IMR-90 (cell line): Measurements from ENCODE around the gene TRIM25. TPM values are rescaled to one million over a fixed set of nuclear protein-coding genes. Genes with fewer than 3 reads are reported as not detected.

ENCODE experiments used
- ATAC-seq: fragments of 200-7000 bp; cut with Tn5 transposase; 2 replicates; pipeline ENCODE4 v1.9.1; 2020; ENCODE audit warnings: low read depth, mild to moderate bottlenecking, moderate library complexity
- BruUV-seq: library from RNA; stranded (reverse); fragments of 400-500 nt; replicated peaks from 2 replicates; lab custom pipeline; 2021; lab: Mats Ljungman, UMichigan
- CTCF ChIA-PET: fragments of 300-600 bp; formaldehyde crosslinking; extraction: SDS; loops from one replicate; lab custom pipeline; 2021; ENCODE audit warnings: antibody characterized with exemption; lab: Yijun Ruan, JAX
- POLR2A ChIA-PET: fragments of 300-600 bp; sonication (Branson Sonifier 250); formaldehyde crosslinking; loops from one replicate; lab custom pipeline; 2022; ENCODE audit warnings: antibody characterized with exemption; ENCODE audit not compliant: unreplicated experiment; lab: Charles Lee
- DNase-seq: peaks from one replicate; pipeline ENCODE4 v3.0.0; 2013
- H2AFZ ChIP-seq: replicated peaks from 2 replicates; pipeline ENCODE3; 2013; ENCODE audit warnings: low read length, mild to moderate bottlenecking; ENCODE audit not compliant: poor library complexity
- H2AK5ac ChIP-seq: 2 replicates; pipeline ENCODE4 v1.6.1; 2013; ENCODE audit warnings: low read depth, low read length, inconsistent platforms
- H2AK9ac ChIP-seq: replicated peaks from 2 replicates; pipeline ENCODE3; 2013; ENCODE audit warnings: mild to moderate bottlenecking, low read depth, low read length, moderate library complexity; ENCODE audit not compliant: poor library complexity
- H2BK120ac ChIP-seq: 2 replicates; pipeline ENCODE4 v1.6.1; 2013; ENCODE audit warnings: low read depth, low read length, inconsistent platforms
- H2BK15ac ChIP-seq: 3 replicates; pipeline ENCODE4 v1.6.1; 2013; ENCODE audit warnings: low read depth, low read length, inconsistent platforms
- H2BK20ac ChIP-seq: 2 replicates; pipeline ENCODE4 v1.6.1; 2013; ENCODE audit warnings: low read depth, mild to moderate bottlenecking, inconsistent platforms, low read length, moderate library complexity
- H2BK5ac ChIP-seq: 2 replicates; pipeline ENCODE4 v1.6.1; 2013; ENCODE audit warnings: mild to moderate bottlenecking, low read depth, low read length, inconsistent platforms; ENCODE audit not compliant: poor library complexity, severe bottlenecking
- H3K14ac ChIP-seq: replicated peaks from 2 replicates; pipeline ENCODE4 v1.6.1; 2013; ENCODE audit warnings: low read depth, low read length, inconsistent platforms
- H3K18ac ChIP-seq: 2 replicates; pipeline ENCODE4 v1.6.1; 2013; ENCODE audit warnings: low read depth, low read length, control low read depth
- H3K23ac ChIP-seq: 2 replicates; pipeline ENCODE4 v1.6.1; 2013; ENCODE audit warnings: low read depth, low read length, inconsistent platforms
- H3K27ac ChIP-seq: 2 replicates; pipeline ENCODE4 v1.5.1; 2013; ENCODE audit warnings: mild to moderate bottlenecking, control low read depth, low read length; ENCODE audit not compliant: insufficient read depth
- H3K27me3 ChIP-seq: 2 replicates; pipeline ENCODE4 v1.6.1; 2013; ENCODE audit warnings: low read length; ENCODE audit not compliant: control insufficient read depth, insufficient read depth
- H3K36me3 ChIP-seq: 2 replicates; pipeline ENCODE4 v1.6.1; 2013; ENCODE audit warnings: low read length, mixed read lengths; ENCODE audit not compliant: control insufficient read depth, insufficient read depth
- H3K4ac ChIP-seq: 2 replicates; pipeline ENCODE4 v1.6.1; 2013; ENCODE audit warnings: low read depth, low read length, inconsistent platforms
- H3K4me1 ChIP-seq: 2 replicates; pipeline ENCODE4 v1.6.1; 2013; ENCODE audit warnings: low read length, mixed read lengths; ENCODE audit not compliant: control insufficient read depth, insufficient read depth
- H3K4me2 ChIP-seq: 2 replicates; pipeline ENCODE4 v1.6.1; 2013; ENCODE audit warnings: low read depth, mild to moderate bottlenecking, control low read depth, low read length, moderate library complexity
- H3K4me3 ChIP-seq: 2 replicates; pipeline ENCODE4 v1.5.1; 2013; ENCODE audit warnings: low read depth, mild to moderate bottlenecking, control low read depth, low read length, moderate library complexity; ENCODE audit not compliant: insufficient read depth
- H3K56ac ChIP-seq: 2 replicates; pipeline ENCODE4 v1.6.1; 2013; ENCODE audit warnings: low read length, inconsistent platforms; ENCODE audit not compliant: insufficient read depth; ENCODE audit errors: extremely low read depth
- H3K79me1 ChIP-seq, 2 experiments: 2 replicates each; pipeline ENCODE4 v1.6.1; 2013; ENCODE audit warnings: low read length in 2 of 2, inconsistent platforms in 1 of 2, low read depth in 1 of 2
- H3K9ac ChIP-seq: 2 replicates; pipeline ENCODE4 v1.6.1; 2013; ENCODE audit warnings: low read depth, low read length, control low read depth
- H3K9me1 ChIP-seq: 2 replicates; pipeline ENCODE4 v1.6.1; 2013; ENCODE audit warnings: low read length, inconsistent platforms; ENCODE audit not compliant: insufficient read depth
- H3K9me3 ChIP-seq: 2 replicates; pipeline ENCODE4 v1.6.1; 2013; ENCODE audit warnings: low read length; ENCODE audit not compliant: control insufficient read depth, insufficient read depth
- H4K20me1 ChIP-seq: 2 replicates; pipeline ENCODE4 v1.6.1; 2013; ENCODE audit warnings: low read length, inconsistent platforms; ENCODE audit not compliant: insufficient read depth
- H4K5ac ChIP-seq: 2 replicates; pipeline ENCODE4 v1.6.1; 2013; ENCODE audit warnings: mild to moderate bottlenecking, low read depth, low read length, control low read depth
- H4K8ac ChIP-seq, 2 experiments: 2 replicates each; pipeline ENCODE4 v1.6.1; 2013; ENCODE audit warnings: low read depth in 2 of 2, low read length in 2 of 2, control low read depth in 1 of 2, inconsistent platforms in 1 of 2
- H4K91ac ChIP-seq: 2 replicates; pipeline ENCODE4 v1.6.1; 2013; ENCODE audit warnings: low read depth, low read length, inconsistent platforms; ENCODE audit not compliant: insufficient read depth
- CEBPB ChIP-seq: IDR thresholded peaks from 2 replicates; pipeline ENCODE4 v1.6.1; 2012; ENCODE audit warnings: low read depth, low read length, improper control_type of control experiment
- WGBS, 2 experiments: methylation state at CpG; one replicate each; pipeline versions ENCODE4 v1.1.5 to v1.1.7; 2013; ENCODE audit warnings: missing lambda C conversion rate in 2 of 2; ENCODE audit not compliant: insufficient read length in 1 of 2; ENCODE audit errors: extremely low coverage in 2 of 2; 5-methylcytosine and 5-hydroxymethylcytosine counted together
- dilution Hi-C: fragments of 300-500 bp; cut with HindIII; formaldehyde crosslinking; loops from one replicate; pipeline ENCODE4 v1.14.3; 2018; ENCODE audit warnings: low sequenced_read_pairs; ENCODE audit not compliant: unreplicated experiment
- in situ Hi-C: fragments of 300-500 bp; cut with MboI; formaldehyde crosslinking; loops from 3 replicates; pipeline ENCODE4 v1.14.3; 2019; ENCODE audit warnings: low sequenced_read_pairs, inconsistent platforms, mixed read lengths
- intact Hi-C: fragments of 100-400 bp; cut with micrococcal nuclease; formaldehyde crosslinking; loops from 2 replicates; pipeline ENCODE4 v1.10.0; 2022
- polyA plus RNA-seq, 3 experiments: library from polyadenylated mRNA; depleted of rRNA; stranded (reverse); fragments of >200 nt; gene quantifications; 2 replicates each; pipeline ENCODE4 v1.2.3, GENCODE V29; 2012; ENCODE audit warnings: low replicate concordance in 1 of 3
- total RNA-seq: library from RNA; depleted of rRNA; stranded (reverse); fragments of >200 nt; gene quantifications from 2 replicates; pipeline ENCODE4 v1.2.3, GENCODE V29; 2012

The TRIM25 gene
- total and polyA plus RNA-seq, 2 of the 4 experiments (the other 2 are of a cell fraction) = 25.5 to 27.5 TPM

DNA sequence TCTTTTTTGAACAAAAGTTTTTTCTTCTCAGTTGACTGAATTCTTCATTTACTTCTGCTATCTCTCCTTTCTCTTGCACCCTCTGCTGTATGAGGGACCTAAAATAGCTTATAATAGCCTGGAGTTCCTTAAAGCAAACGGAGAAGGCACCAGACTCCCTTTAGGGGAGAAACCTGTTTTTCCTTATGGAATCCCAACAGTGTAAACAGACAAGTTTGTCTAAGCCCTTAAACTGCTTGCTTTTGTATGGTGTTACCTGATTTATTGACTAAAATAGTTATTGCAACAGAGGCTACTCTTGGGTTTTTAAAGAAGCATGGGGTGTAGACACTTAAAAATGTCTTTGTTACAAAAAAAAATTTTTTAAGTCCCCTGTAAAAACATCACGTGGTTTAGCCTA, 12.9 kb upstream of the TRIM25 start:
- no peak for TF ChIP-seq CEBPB
- ChIA-PET CTCF (no interaction called here), POLR2A (no interaction called here)
- Histone ChIP-seq H3K79me1 (no peaks in the 10 kb centered on the region), H3K9me3 (peaks cover 1% of the 10 kb centered on the region; the same call in 1 of the 2 replicates), H3K18ac (no peak overlapping the region), H3K9ac (no peak overlapping the region), H3K27me3 (no peaks in the 10 kb centered on the region), H3K4ac (no peak overlapping the region), H2BK20ac (no peak overlapping the region), H4K5ac (no peak overlapping the region), H3K14ac (no peak overlapping the region), H2AFZ (no peak overlapping the region), H2AK5ac (no peak overlapping the region), H2BK120ac (no peak overlapping the region), H3K23ac (no peak overlapping the region), H3K4me2 (no peak overlapping the region), H2AK9ac (no peak overlapping the region), H3K9me1 (no peaks in the 10 kb centered on the region), H4K91ac (no peak overlapping the region), H2BK5ac (no peak overlapping the region), H3K56ac (no peak overlapping the region), H3K36me3 (no peaks in the 10 kb centered on the region), H3K4me3 (no peak overlapping the region), H3K27ac (no peak overlapping the region), H2BK15ac (no peak overlapping the region), H4K8ac (no peak overlapping the region), H3K4me1 (no peaks in the 10 kb centered on the region), H4K20me1 (no peaks in the 10 kb centered on the region)
- in situ Hi-C loops = loop anchor here (25.0 kb wide), 1 partner anchor 339 kb away; the partner anchor contains the start of gene NOG
- dilution Hi-C loops = no loop called here
- WGBS, 2 experiments = 20% methylated on average over 1 of the region's 2 CpGs; no CpG with 5 or more reads in 1 of the 2 experiments
- ATAC-seq (no peak), DNase-seq (no peak)
- intact Hi-C loops = no loop called here
- BruUV-seq = no TSS peak
